ENCODE measurements around the gene PALS2.
A peak's percentile ranks its signal among the peaks of the same experiment; 100 is the strongest.

PALS2 gene, protein sequence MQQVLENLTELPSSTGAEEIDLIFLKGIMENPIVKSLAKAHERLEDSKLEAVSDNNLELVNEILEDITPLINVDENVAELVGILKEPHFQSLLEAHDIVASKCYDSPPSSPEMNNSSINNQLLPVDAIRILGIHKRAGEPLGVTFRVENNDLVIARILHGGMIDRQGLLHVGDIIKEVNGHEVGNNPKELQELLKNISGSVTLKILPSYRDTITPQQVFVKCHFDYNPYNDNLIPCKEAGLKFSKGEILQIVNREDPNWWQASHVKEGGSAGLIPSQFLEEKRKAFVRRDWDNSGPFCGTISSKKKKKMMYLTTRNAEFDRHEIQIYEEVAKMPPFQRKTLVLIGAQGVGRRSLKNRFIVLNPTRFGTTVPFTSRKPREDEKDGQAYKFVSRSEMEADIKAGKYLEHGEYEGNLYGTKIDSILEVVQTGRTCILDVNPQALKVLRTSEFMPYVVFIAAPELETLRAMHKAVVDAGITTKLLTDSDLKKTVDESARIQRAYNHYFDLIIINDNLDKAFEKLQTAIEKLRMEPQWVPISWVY

DNA sequence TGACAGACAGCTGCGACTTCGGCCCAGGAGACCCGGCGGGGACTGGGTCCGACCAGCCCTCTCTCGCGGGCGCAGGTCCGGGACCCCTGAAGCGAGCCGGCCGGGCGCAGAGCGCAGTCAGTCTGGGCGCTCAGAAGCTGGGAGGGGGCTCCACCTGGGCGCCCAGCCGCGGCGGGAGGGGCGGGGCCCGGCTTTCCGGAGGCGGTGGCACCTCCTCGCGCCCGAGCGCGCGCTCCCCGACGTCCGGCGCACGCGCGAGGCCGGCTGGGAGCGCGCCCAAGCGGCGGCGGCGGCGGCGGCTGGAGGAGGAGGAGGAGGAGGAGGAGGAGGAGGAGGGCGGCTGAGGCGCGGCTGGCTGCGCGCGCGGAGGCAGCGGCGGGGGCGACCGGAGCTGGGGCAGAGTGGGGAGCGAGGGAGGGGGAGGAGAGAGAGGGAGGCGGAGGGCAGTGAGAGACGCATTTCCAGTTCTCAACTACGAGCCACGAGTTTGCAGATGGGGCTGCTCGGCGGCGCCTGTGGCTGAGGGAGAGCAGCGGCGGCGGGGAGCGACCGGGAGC is at the start of gene PALS2:
Gene PALS2, plus strand, starts transcription at position 456 of the 557 bp plus-strand sequence. CDS start 50,216 bp downstream, outside the sequence.
- DNase-seq = peak; percentile 77 to 89

DNA sequence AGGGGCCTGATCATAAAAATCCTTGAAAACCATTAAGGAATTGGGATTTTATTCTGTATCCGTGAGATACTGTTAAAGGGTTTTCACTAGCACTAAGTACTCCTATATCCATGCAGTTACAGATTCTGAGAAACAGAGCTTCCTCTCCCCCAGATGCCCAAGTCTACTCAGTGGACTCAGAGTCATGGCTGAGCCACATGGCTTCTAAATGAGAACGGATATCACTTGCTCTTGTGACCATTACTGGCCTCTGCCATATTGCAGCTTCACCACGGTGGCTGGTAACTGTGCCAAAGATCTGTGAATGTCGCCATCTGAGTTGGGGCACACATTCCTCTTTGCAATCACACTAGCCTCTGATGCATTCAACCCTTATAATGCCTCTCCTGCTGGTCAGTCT is 42.0 kb upstream of the PALS2 start:
- DNase-seq = no peak

DNA sequence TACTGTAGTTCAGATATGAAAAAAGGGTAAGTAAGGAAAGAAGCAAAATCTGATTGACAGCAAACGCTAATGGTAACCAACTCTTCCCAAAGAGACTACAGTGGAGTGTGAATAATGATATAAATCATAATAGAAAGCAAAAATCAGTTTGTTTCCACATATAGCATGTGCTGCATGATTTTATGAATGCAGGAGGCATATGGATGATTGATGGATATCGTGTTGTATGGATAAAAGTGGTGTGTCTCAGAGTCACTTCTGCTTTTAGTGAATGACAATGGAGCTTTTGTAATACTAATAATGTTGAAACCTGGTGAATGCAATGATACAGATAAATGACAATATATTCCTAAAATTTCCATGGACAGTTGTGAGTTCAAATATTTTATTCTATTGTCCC is 36.6 kb upstream of the PALS2 start:
- DNase-seq = no peak

DNA sequence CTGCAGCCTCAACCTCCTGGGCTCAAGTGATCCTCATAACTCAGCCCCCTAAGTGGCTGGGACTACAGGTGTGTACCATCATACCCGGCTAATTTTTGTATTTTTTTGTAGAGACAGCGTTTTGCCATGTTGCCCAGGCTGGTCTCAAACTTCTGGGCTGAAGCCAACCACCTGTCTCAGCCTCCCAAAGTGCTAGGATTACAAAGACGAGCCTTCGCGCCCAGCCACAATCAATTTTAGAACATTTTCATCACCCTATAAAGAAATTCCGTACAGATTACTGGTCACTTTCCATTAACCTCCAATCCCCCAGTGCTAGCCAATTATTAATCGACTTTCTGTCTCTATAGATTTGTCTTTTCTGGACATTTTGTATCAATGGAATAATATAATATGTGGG is 32.3 kb upstream of the PALS2 start:
- DNase-seq = no peak

DNA sequence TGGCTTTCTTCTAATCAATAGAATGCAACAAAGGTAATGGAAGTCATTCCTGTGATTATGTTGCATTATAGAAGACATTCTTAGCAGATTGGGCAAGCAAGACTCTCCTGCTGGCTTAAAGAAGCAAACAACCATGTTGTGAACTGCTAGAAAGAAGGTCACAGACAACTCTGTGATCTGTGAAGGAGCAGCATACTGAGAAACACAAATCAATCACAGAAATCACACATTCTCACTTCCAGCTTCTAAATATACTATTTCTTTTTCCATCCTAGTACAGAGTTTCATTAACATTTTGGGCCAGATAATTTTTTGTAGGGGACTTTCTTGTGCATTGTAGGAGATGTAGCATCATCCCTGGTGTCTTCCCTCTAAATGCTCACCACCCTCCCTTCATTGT is 28.0 kb upstream of the PALS2 start:
- DNase-seq = no peak

DNA sequence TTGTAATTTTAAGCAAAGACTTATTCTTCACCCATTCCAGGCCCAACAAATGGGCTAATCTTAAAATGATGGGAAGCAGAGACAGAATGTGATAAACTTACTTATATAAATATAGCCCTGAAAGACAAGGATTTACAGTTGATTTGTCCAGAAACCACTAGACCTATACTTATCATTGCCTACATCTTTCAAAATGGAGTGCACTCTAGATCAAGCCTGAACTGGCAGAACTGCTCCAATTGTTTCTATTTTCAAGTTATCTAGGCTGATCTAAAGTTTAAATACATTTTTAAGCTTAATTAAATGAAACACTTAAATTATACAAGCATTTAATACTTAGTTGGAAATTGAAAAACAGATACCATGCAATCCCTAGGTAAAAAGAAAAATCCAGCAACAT is 24.9 kb upstream of the PALS2 start:
- DNase-seq = no peak

DNA sequence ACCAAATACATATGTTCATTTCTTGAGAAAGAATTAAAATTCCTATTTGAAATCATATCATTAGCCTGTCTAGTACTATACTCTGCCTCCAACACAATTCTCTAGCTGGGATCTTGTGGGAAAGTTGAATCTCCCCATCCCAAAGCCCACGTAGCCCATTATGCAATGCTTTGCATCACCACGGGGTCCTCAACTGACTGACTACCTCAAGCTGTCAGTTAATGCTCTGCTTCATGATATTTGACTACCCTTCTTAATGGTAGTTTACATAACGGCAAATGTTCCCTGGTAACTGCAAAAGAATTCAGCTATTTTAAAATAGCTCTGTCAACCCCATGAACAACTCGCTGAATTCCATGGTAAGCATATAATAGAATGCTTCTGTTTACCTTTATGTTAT is 23.3 kb upstream of the PALS2 start:
- no peak for DNase-seq

DNA sequence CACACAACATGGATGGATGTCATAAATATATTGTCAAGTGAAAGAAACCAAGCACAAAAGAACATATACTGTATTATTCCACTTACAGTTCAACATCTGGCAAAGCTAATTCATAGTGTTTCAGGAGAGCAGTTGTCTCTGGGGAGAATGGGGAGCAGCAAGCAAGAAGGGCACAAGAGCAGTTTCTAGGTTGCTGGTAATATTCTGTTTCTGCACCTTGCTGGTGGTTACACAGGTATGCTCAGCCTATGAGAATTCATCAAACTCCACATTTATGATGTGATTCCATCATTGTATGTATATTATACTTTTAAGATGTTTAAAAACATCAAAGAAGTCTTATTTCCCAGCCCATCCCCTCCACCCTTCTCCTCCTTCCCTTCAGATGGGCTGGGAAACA is 18.1 kb upstream of the PALS2 start:
- no peak for DNase-seq

DNA sequence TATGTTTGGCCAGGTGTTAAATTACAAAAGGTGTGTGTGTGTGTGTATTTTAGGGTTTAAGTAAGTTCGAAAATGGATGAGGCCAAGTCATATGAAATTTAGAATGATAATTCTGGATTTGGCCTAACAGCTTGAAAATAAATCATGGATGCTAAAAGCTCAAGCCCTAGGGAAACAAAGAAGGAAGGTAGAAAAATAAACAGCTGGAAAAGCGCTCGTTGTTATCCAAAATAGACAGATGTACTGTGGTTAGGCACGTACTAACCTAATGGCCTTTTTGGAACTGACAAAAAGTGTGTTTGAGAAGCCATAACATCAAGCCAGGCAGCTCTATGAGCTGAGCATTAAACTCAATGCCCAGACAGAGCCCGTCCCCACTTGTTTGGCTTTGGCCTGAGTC is 17.5 kb upstream of the PALS2 start:
- DNase-seq = no peak

DNA sequence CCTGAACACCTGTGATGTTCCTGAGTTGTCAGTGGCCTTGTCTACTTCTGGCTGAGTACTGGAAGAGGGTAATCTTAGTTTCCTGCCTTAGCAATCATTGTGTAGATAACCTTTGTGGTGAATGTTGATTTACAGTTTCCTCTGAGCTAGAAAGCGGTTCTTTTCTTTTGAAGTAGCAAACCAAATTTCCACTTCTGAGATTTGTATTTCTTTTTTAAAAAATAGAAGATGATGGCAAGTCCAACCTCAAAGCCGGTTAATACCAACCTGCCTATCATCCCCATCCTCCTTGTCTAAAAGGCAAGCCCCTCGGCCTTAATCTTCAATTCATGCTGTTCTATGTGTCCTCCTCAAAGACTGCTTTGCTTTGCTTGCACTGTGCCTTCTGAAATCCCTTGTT is 12.5 kb upstream of the PALS2 start:
- DNase-seq = no peak

DNA sequence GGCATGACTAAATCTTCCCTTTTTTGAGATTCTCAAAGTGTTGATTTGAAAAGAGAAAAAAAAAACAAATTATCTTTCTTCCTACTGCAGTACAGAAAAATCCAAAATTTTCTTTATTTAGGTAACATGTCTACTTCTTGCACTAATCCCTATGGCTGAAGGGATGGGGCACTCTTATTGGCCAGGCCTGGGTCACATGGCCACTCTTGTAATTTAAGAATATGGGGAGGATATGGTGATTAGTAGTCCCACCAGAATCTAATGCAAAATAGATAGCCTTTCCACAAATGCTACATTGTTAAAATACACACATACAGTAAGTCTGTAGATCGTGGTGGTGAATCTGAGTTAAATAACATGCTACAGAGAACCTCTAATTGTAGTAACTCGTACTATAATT is 7.0 kb upstream of the PALS2 start:
- DNase-seq = no peak

DNA sequence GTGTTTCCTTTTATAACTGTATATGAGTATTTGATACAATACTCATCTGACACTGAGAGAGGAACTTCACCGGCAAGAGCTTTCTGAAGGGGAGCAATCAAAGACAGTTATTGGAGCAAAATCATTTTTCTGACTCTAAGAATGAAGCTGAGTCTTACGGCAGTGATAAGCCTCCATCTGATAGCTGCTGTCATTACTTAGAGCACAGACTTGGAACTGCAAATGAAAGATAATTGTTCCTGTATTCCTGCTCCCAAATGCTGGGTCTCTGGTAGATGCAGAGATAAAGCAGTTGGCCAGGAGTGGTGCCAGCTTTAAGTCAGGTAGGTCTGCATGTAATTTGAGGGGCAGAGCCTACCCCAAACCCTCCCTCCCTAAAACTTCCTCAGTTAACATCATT is 2.3 kb upstream of the PALS2 start:
- no peak for DNase-seq

DNA sequence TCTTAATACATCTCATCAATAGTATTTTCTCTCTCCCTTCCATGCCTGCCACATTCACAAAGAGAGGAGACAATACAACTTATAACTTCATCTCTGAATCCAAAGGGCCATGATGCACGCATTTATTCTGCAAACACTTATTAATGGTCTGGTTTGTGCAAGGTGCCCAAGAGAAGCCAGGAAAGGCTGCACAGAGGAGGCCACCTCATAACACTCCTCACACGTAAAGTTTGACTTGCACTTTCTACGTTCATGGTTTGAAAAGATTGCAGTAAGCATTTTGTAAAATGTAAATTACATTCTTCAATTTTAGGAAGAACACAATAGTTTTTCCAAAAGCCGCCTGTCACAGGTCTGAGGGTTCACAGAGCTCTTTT is 1.2 kb upstream of the PALS2 start:
- DNase-seq = no peak

DNA sequence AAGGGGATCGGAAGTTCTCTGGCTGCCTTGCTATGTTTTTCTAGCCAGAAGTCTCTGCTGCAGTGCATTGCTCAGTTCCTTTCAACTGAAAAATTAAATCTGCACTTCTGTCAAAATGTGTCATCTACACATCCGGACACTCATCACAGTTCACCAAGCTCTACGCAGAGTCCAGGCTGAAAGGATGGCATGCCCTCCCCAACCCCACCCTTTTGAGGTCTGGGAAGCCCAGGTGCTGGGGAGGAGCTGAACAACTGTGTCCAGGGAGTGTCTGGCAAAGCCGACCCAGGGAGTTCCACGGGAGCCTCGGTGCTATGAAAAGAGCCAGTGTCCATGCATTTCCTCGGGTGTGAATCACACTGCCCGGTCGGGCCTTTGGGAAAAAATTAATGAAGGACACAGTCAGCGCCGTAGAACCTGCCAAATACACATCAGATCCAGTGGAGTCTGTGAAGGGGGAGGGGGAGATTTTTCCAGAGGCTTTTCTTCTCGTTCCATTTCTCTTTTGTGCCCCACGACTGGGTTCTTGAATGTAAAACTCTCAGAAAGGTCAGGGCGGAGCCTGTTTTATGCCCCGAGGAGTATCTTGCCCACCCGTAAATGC is 757 bp upstream of the PALS2 start:
- DNase-seq = peak in 1 of 2 experiments; percentile 2

DNA sequence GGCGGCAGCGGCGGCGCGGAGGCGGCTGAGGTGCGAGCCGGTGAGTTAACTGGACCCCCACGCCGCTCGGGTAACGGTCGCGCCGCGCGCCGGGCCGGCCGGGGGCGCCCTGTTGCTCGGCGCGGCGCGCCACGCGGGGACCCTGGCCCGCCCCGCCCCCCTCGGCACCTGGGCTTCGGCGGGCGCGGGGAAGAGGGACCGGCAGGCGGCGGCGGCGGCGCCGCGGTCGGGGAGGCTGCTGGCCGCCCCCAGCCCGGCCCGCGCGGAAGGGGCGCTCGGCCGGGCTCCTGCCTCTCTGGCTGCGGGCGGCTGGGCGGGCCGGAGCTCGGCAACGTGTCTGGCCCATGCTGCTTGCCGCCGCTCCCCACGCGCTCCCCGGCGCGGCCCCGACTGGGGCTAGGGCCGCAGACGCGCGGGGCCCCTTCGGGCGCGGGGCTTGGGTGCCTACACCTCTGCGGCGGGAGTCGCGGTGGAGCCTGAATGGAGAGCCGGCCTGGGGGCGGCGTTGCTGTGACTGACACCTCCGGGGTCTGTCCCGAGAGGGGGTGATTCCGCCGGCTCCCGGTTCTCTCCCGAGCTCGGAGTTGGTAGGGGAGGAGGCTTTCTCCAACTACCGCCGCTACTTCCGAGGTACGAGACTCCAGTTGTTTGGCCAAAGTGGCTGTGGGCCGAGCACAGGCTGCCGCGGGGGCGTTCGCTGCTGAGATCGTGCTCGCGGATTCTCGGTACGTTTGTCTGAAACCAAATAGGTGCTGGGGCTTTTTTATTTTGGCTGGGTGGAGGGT is 494 bp downstream of the PALS2 start:
- DNase-seq = peak; percentile 40 to 48

DNA sequence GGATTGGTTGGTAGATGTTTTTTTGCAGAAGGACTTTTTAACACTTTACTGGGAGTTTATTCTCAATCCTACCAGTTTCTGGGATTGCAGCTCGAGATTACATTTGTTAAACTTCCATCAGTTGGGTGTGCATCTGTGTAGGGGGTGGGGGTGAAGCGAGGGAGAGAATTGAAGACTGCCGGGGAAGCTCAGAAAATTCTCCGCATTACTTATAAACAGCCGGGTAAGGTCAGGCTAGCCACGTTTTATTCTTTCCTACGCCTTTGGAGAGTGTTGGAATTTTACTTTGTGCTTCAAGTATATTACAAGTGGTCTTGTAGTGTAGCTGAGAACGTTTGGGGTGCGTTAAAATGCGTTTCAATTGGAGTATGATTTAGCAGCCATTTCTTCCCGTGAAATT is 1.1 kb downstream of the PALS2 start:
- DNase-seq = no peak

DNA sequence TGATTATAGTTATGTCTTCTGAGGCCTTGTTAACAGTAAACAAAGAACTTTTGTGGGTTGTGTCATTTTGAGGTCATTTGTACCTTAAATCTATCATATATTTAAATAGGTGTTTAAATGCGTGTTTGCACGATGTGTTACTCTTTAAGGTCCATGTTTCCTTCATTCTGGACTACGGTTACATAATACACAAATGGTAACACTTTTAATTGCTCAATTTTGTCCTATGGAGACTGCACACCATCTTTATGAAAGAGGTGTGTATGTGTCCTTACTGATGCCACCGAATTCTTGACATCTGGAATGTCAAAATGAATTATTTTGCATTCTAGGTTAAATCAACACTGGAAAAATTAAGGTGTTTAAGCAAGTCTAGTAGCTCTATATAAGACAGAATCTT is 1.7 kb downstream of the PALS2 start:
- no peak for DNase-seq

DNA sequence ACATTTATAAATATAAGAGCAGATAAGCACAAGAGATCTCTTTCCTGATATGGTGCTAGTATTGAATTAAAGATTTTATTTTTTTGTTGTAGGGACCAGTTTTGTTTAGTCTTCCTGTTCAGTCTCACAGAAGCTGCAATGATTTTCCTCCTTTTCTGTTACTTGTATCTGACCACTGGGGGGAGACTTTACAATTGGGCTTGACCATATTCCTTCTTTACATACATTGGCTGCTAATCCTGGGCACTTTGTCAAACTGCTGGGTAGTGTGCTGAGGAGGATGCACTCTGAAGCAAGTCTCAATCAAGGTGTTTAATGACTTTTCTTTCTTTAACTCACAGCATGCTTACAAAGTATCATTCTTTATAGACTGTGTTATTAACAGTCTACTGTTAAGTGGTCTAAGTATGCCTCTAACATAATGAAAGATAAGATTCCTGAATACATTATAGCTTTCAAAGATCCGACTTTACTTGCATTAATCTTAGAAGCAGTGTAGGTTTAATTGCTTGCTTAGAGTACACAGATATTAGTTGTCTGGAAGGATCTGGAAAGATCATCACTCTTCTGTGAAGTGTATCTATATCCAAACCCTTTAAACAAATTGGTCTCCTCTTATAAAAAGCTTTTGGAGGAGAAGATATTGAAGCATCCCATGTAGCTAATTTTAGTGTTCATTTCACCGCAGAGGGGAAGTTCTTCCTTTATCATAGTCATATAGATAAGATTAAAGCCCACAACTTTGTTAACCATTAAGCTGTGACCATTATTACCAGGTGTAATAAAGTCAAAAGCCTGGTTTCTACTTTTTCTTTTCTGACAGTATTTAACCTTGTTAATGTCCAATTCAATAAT is 3.1 kb downstream of the PALS2 start:
- no peak for DNase-seq

DNA sequence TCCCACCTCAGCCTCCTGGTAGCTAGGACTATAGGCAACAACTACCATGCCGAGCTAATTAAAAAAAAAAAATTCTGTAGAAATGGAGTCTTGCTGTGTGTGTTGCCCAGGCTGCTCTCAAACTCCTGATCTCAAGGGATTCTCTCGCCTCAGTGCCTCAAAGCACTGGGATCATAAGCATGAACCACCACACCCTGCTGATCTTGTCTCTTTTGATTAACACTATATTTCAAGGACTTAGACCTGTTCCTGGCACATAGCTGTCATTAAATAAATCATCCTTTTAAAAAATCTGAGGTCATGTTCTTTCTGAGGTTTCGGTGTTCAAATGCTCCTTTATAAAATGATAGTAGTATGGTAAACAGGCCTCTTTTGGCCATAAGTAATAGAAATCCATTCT is 4.8 kb downstream of the PALS2 start:
- no peak for DNase-seq

DNA sequence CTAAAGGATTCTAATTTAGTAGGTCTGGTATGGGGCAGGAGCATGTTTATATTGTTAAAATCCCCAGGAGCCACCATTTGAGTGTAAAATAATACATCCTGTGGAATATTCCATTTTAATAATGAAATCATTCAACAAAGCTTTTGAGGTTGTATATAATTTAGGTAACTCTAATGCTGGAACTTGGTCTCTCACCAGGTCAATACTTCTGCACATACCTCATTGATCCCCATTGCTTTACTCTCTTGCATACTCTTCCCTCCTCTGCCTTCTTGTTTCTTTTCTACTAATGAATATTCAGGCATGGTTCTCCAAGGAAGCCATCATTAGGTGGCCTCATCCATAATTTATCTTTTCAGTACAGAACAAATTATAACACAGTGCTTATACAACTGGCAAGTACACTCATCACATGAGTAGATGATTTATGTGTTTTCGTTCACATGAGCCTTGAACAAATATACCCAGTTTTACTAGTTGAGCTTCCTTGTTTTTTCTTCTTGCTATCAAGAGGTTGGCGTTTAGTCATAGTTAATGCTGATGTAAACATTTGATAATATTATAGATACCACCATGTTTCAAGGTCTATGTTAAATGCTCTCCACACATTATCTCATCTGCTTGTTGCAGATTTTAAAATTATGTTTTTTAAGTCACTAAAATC is 7.2 kb downstream of the PALS2 start:
- DNase-seq = no peak

DNA sequence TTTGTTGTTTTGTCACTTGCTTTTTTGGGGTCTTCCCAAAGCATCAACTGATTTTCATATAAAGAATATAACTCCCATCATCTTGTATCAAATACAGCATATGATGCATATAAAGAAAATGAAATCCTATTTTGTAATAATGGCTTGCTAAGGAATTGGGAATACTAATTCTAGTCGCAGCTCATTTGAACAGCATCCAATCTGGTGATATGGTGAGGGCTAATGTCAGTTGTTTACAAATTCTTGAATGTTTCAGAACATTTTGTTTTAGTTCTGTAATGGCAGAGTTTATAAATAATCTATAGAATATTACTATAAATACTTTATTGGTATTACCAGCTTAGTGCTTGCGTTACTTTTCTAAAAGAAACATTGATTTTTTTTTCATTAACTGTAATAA is 8.9 kb downstream of the PALS2 start:
- DNase-seq = no peak

DNA sequence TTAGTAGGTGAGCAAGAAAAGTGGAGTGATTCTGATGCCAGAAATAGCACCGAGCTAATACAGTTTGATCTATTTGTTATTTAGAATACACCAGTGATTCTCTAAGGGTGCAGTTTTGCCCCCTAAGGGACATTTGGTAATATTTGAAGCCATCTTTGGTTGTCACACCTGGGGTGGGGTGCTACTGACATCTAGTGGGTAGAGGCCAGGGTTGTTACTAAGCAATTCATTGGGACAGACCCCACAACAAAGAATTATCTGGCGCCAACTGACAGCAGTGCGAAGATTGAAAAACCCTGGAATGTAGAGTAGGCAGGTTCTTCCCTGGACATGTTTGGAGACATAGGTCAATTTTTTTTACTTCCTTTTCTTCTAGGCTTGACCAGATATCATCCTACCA is 14.6 kb downstream of the PALS2 start:
- peak; percentile 11 to 35 for DNase-seq

Data from stimulated activated CD4-positive, alpha-beta T cell treated with anti-CD3 and anti-CD28 coated beads, Interleukin-4, amount 100 ng/mL, for 4 hours (primary cell).